OCI-LY3 (cell line): ENCODE measurements around the gene SRGAP1.

ENCODE experiments used
- H2AFZ ChIP-seq: fragments of 200-600, 300-600 bp; shearing (Covaris generic); 2 replicates; pipeline ENCODE4 v1.6.0; 2014; ENCODE audit warnings: antibody characterized with exemption, low read depth, low read length
- H3K27ac ChIP-seq: fragments of 200-600, 300-600 bp; sonication (generic); 2 replicates; pipeline ENCODE4 v1.5.1; 2014; ENCODE audit warnings: mild to moderate bottlenecking, low read length, moderate library complexity, mixed read lengths
- H3K27me3 ChIP-seq: fragments of 200-600, 300-600 bp; sonication (generic); 2 replicates; pipeline ENCODE4 v1.6.1; 2014; ENCODE audit warnings: low read depth, low read length, mixed read lengths
- H3K36me3 ChIP-seq: fragments of 200-600, 300-600 bp; sonication (generic); replicated peaks from 2 replicates; pipeline ENCODE3; 2014; ENCODE audit warnings: low read depth, low read length, mixed read lengths
- H3K4me1 ChIP-seq: fragments of 300-600, 200-600 bp; sonication (generic); 2 replicates; pipeline ENCODE4 v1.6.1; 2014; ENCODE audit warnings: low read length, mixed read lengths
- H3K4me2 ChIP-seq: fragments of 200-600, 300-600 bp; sonication (generic); 2 replicates; pipeline ENCODE4 v1.6.1; 2014; ENCODE audit warnings: low read length, mixed read lengths
- H3K4me3 ChIP-seq: fragments of 300-600, 200-600 bp; sonication (generic); 2 replicates; pipeline ENCODE4 v1.5.1; 2014; ENCODE audit warnings: antibody characterized with exemption, mild to moderate bottlenecking, low read length, moderate library complexity
- H3K79me2 ChIP-seq: fragments of 300-600, 200-600 bp; shearing (Covaris generic); 2 replicates; pipeline ENCODE4 v1.6.1; 2014; ENCODE audit warnings: mild to moderate bottlenecking, low read length, mixed read lengths
- H3K9ac ChIP-seq: fragments of 300-600, 200-600 bp; shearing (Covaris generic); 2 replicates; pipeline ENCODE4 v1.6.0; 2014; ENCODE audit warnings: mild to moderate bottlenecking, low read length, moderate library complexity
- H3K9me3 ChIP-seq: fragments of 200-600, 300-600 bp; shearing (Covaris generic); 2 replicates; pipeline ENCODE4 v1.6.1; 2014; ENCODE audit warnings: low read length, mixed read lengths; ENCODE audit not compliant: insufficient read depth
- H4K20me1 ChIP-seq: fragments of 200-600, 300-600 bp; sonication (generic); 2 replicates; pipeline ENCODE4 v1.6.1; 2016; ENCODE audit warnings: low read length, mixed read lengths; ENCODE audit not compliant: insufficient read depth
- CTCF ChIP-seq: fragments of 200-600, 300-600 bp; sonication (generic); IDR thresholded peaks from 2 replicates; pipeline ENCODE4 v1.5.1; 2014; ENCODE audit warnings: antibody characterized with exemption, low read length, low read depth
- EZH2phosphoT487 ChIP-seq: fragments of 200-600 bp; shearing (Covaris generic); IDR thresholded peaks from 2 replicates; pipeline ENCODE4 v1.6.1; 2018; ENCODE audit warnings: antibody characterized with exemption, mixed run types, low read depth

Gene SRGAP1

GRCh38 chr12:63958876-63959580 lies 114.5 kb downstream of the SRGAP1 start:
- no peak overlapping the region for H3K9ac ChIP-seq
- no peak overlapping the region for H3K27ac ChIP-seq
- no peaks in the 10 kb centered on the region for H3K9me3 ChIP-seq
- H3K4me2 ChIP-seq = no peak overlapping the region
- H3K4me1 ChIP-seq = peaks cover 67% of the 10 kb centered on the region
- no peak overlapping the region for H3K4me3 ChIP-seq
- H2AFZ ChIP-seq = no peak overlapping the region
- H3K27me3 ChIP-seq = no peaks in the 10 kb centered on the region
- no peaks in the 10 kb centered on the region for H4K20me1 ChIP-seq
- no peaks in the 10 kb centered on the region for H3K36me3 ChIP-seq
- no peak for TF ChIP-seq CTCF
- TF ChIP-seq EZH2phosphoT487 = no peak
- no peaks in the 10 kb centered on the region for H3K79me2 ChIP-seq

DNA sequence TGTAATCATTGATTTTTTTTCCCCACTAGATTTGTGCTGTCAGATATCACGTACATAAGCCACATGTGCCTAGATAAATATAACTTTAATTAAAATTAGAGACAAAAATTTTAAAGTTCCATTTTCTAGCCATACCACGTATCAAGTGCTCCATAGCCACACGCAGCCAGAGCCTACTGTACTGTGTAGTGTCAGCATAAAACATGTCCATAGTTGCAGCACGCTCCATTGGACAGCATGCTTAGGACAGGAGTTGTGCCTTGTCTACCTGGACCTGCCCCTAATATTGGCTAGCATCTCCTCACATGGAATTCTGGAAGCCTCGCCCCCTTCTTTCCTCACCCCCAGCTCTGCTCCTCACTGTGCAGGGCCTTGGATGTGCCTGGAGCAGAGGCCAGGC lies 116.5 kb downstream of the SRGAP1 start:
- H3K9ac ChIP-seq = no peak overlapping the region
- H3K79me2 ChIP-seq = no peaks in the 10 kb centered on the region
- H3K9me3 ChIP-seq = no peaks in the 10 kb centered on the region
- H3K4me3 ChIP-seq = no peak overlapping the region
- H4K20me1 ChIP-seq = no peaks in the 10 kb centered on the region
- no peak overlapping the region for H3K4me2 ChIP-seq
- H3K4me1 ChIP-seq = peaks cover 62% of the 10 kb centered on the region
- H3K27me3 ChIP-seq = no peaks in the 10 kb centered on the region
- H3K27ac ChIP-seq = no peak overlapping the region
- H2AFZ ChIP-seq = no peak overlapping the region
- TF ChIP-seq EZH2phosphoT487 = no peak
- no peak for TF ChIP-seq CTCF
- H3K36me3 ChIP-seq = no peaks in the 10 kb centered on the region

DNA sequence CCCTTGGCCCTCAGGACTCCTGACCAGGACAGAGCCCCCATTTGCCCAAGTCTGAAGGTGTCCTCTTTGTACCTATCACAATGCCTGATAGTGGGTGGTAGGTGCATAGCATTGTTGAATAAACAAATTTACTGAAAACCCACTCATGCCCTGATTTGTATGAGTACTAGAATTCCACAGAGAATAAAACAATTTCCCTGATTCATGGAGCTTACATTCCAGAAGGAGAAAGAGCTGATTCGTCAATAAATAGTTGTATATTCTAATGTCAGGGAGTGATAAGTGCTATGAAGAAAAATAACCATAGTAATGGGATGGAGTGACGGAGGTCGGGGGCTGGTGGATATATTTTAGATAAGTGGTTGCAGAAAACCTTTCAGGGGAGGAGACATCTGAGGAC lies 117.0 kb downstream of the SRGAP1 start:
- no peaks in the 10 kb centered on the region for H3K79me2 ChIP-seq
- no peak overlapping the region for H3K9ac ChIP-seq
- TF ChIP-seq EZH2phosphoT487 (no peak), CTCF (no peak)
- H3K4me1 ChIP-seq = peaks cover 57% of the 10 kb centered on the region
- H4K20me1 ChIP-seq = no peaks in the 10 kb centered on the region
- no peaks in the 10 kb centered on the region for H3K36me3 ChIP-seq
- H2AFZ ChIP-seq = no peak overlapping the region
- no peak overlapping the region for H3K27ac ChIP-seq
- H3K4me2 ChIP-seq = no peak overlapping the region
- H3K4me3 ChIP-seq = no peak overlapping the region
- H3K27me3 ChIP-seq = no peaks in the 10 kb centered on the region
- no peaks in the 10 kb centered on the region for H3K9me3 ChIP-seq

GRCh38 chr12:63963868-63964267 lies 119.4 kb downstream of the SRGAP1 start:
- Histone ChIP-seq H4K20me1 (no peaks in the 10 kb centered on the region), H3K79me2 (no peaks in the 10 kb centered on the region), H3K9ac (no peak overlapping the region), H3K4me3 (no peak overlapping the region), H3K4me1 (peaks cover 33% of the 10 kb centered on the region), H3K27me3 (no peaks in the 10 kb centered on the region), H3K27ac (no peak overlapping the region), H3K36me3 (no peaks in the 10 kb centered on the region), H3K9me3 (no peaks in the 10 kb centered on the region), H3K4me2 (peak overlapping the region; percentile 41), H2AFZ (no peak overlapping the region)
- no peak for TF ChIP-seq EZH2phosphoT487
- TF ChIP-seq CTCF = no peak
